K562 (cell line): ENCODE data around the gene SLC46A3. TPM values are rescaled to one million over a fixed set of nuclear protein-coding genes. Genes with fewer than 3 reads are reported as not detected.
A peak's percentile ranks its signal among the peaks of the same experiment; 100 is the strongest.
"Not testable (repeated sequence)": the region's sequence is repeated elsewhere in the genome, so short reads cannot be mapped to it uniquely, and the experiment has no call there.

Source experiments
- ATAC-seq: fragments of 200-7000 bp; cut with Tn5 transposase; 3 replicates; pipeline ENCODE4 v1.9.1; 2020; ENCODE audit warnings: moderate library complexity
- BruUV-seq: library from RNA; stranded (reverse); fragments of 400-500 nt; replicated peaks from 2 replicates; lab custom pipeline; 2021; lab: Mats Ljungman, UMichigan
- CTCF ChIA-PET: fragments of 300-600 bp; formaldehyde crosslinking; extraction: SDS; loops from one replicate; lab custom pipeline; 2021; ENCODE audit warnings: low intra/inter-chr PET ratio; lab: Yijun Ruan, JAX
- POLR2A ChIA-PET: fragments of 300-600, 350-650 bp; sonication (Branson Sonifier 250); formaldehyde crosslinking; extraction: SDS; loops from one replicate; lab custom pipeline; 2021; ENCODE audit warnings: antibody characterized with exemption, inconsistent platforms; lab: Yijun Ruan, JAX
- DNase-seq, 4 experiments: peaks; one replicate each; pipeline versions ENCODE4 v3.0.0 to v3.0.0-alpha.2; 2011 to 2018; ENCODE audit warnings: low spot score in 3 of 4, mixed read lengths in 3 of 4; ENCODE audit errors: extremely low read depth in 1 of 4
- FAIRE-seq: peaks from 2 replicates; lab custom pipeline; 2011; peaks lifted over from hg19 to GRCh38; lab: Jason Lieb, UNC
- H2AFZ ChIP-seq: 2 replicates; pipeline ENCODE4 v1.6.0; 2011; ENCODE audit warnings: low read depth, low read length, control low read depth, inconsistent platforms
- H3K27ac ChIP-seq: fragments of 200-600 bp; 3 replicates; pipeline ENCODE4 v1.8.0; 2011; ENCODE audit warnings: low read depth, mild to moderate bottlenecking, control low read depth, inconsistent platforms, low read length, moderate library complexity, mixed read lengths; ENCODE audit errors: extremely low read depth
- H3K27me3 ChIP-seq, 2 experiments: fragments of 300-600 bp in 1 of 2; 2 replicates in 1 of 2; 3 replicates in 1 of 2; pipeline versions ENCODE4 v1.6.0 to v1.8.0; 2011; ENCODE audit warnings: inconsistent platforms in 2 of 2, low read length in 2 of 2, mild to moderate bottlenecking in 1 of 2, mixed read lengths in 1 of 2, moderate library complexity in 1 of 2; ENCODE audit not compliant: control insufficient read depth in 2 of 2, insufficient read depth in 2 of 2
- H3K36me3 ChIP-seq: fragments of 300-600 bp; 3 replicates; pipeline ENCODE4 v1.8.0; 2011; ENCODE audit warnings: mild to moderate bottlenecking, low read length, inconsistent platforms; ENCODE audit not compliant: control insufficient read depth, insufficient read depth
- H3K4me1 ChIP-seq, 2 experiments: fragments of 200-600 bp in 1 of 2; replicated peaks in 1 of 2; 2 replicates in 1 of 2; 3 replicates in 1 of 2; pipeline versions ENCODE4 v1.5.1 to v1.8.0; 2011; ENCODE audit warnings: inconsistent platforms in 2 of 2, low read length in 2 of 2, mild to moderate bottlenecking in 1 of 2, mixed read lengths in 1 of 2, moderate library complexity in 1 of 2; ENCODE audit not compliant: control insufficient read depth in 2 of 2, insufficient read depth in 2 of 2
- H3K4me2 ChIP-seq: 2 replicates; pipeline ENCODE4 v1.6.1; 2011; ENCODE audit warnings: low read length, control low read depth, inconsistent platforms, mixed read lengths; ENCODE audit not compliant: insufficient read depth
- H3K4me3 ChIP-seq: fragments of 200-600 bp; sonication (generic), shearing (Covaris generic); 2 replicates; pipeline ENCODE4 v1.5.1; 2016; ENCODE audit warnings: control low read depth, inconsistent platforms
- H3K79me2 ChIP-seq: fragments of 200-600 bp; 3 replicates; pipeline ENCODE4 v1.8.0; 2011; ENCODE audit warnings: low read length, inconsistent platforms; ENCODE audit not compliant: control insufficient read depth, insufficient read depth
- H3K9ac ChIP-seq, 2 experiments: 2 replicates each; pipeline versions ENCODE4 v1.6.0 to v1.6.1; 2011; ENCODE audit warnings: low read depth in 2 of 2, low read length in 2 of 2, control low read depth in 1 of 2, inconsistent platforms in 1 of 2, mild to moderate bottlenecking in 1 of 2, mixed read lengths in 1 of 2; ENCODE audit not compliant: insufficient read depth in 1 of 2
- H3K9me1 ChIP-seq: one replicate; pipeline ENCODE4 v1.6.0; 2011; ENCODE audit warnings: inconsistent platforms, mild to moderate bottlenecking, low read length, moderate library complexity; ENCODE audit not compliant: control insufficient read depth, insufficient read depth
- H3K9me3 ChIP-seq: replicated peaks from 2 replicates; pipeline ENCODE4 v1.5.1; 2011; ENCODE audit warnings: low read depth, low read length, inconsistent platforms; ENCODE audit not compliant: control insufficient read depth, insufficient read depth
- H4K20me1 ChIP-seq: replicated peaks from 2 replicates; pipeline ENCODE4 v1.6.1; 2011; ENCODE audit warnings: low read length, inconsistent platforms, mixed read lengths; ENCODE audit not compliant: control insufficient read depth, insufficient read depth
- CEBPG ChIP-seq, 3 experiments: fragments of 200-800 bp in 1 of 3; sonication (Bioruptor generic) in 1 of 3; sonication (generic) in 1 of 3; formaldehyde crosslinking in 1 of 3; IDR thresholded peaks in 2 of 3; conservative IDR thresholded peaks in 1 of 3; 2 replicates each; pipeline versions ENCODE4 v1.6.1 to v1.8.0; 2016 to 2022; ENCODE audit warnings: missing compliant biosample characterization in 2 of 3, missing genetic modification characterization in 2 of 3, mild to moderate bottlenecking in 1 of 3, missing genetic modification reagents in 1 of 3
- CTBP1 ChIP-seq: fragments of 450-650 bp; IDR thresholded peaks from 2 replicates; pipeline ENCODE4 v1.6.1; 2016; ENCODE audit warnings: borderline replicate concordance
- ESRRA ChIP-seq: fragments of 450-650 bp; IDR thresholded peaks from 2 replicates; pipeline ENCODE4 v1.6.1; 2014; ENCODE audit warnings: low read depth, mild to moderate bottlenecking, moderate library complexity, borderline replicate concordance
- POLR2B ChIP-seq: fragments of 450-650 bp; IDR thresholded peaks from 2 replicates; pipeline ENCODE4 v1.6.1; 2018; ENCODE audit warnings: low read depth; ENCODE audit not compliant: partially characterized antibody
- TCF3 ChIP-seq: sonication (generic); formaldehyde crosslinking; IDR thresholded peaks from 2 replicates; pipeline ENCODE4 v1.4.0; 2020; ENCODE audit warnings: mild to moderate bottlenecking, missing genetic modification reagents
- ZNF41 ChIP-seq: fragments of 250-450 bp; sonication (Bioruptor Pico); conservative IDR thresholded peaks from 2 replicates; pipeline ENCODE4 v1.4.0; 2020; ENCODE audit warnings: mild to moderate bottlenecking
- WGBS: fragments of 100-300 bp; shearing (Covaris generic); methylation state at CpG from one replicate; pipeline ENCODE4 v1.1.6; 2016; ENCODE audit warnings: low coverage, mixed read lengths; ENCODE audit not compliant: insufficient coverage; ENCODE audit errors: missing lambda C conversion rate; 5-methylcytosine and 5-hydroxymethylcytosine counted together
- in situ Hi-C: fragments of 300-500 bp; cut with MboI; formaldehyde crosslinking; loops from 4 replicates; pipeline ENCODE4 v1.15.0; 2018; ENCODE audit warnings: inconsistent platforms, mixed read lengths
- intact Hi-C: fragments of 100-400 bp; cut with micrococcal nuclease; formaldehyde crosslinking; loops from 2 replicates; pipeline ENCODE4 v1.14.2; 2022
- polyA plus RNA-seq, 8 experiments: library from polyadenylated mRNA; depleted of rRNA in 4 of 8; stranded (reverse) in 5 of 8; unstranded in 3 of 8; fragments of >200 nt; fragmentation: Nextera tagmentation in 2 of 8; fragmentation: Illumina TruSeq in 1 of 8; extraction: Ambion mirVana in 2 of 8; extraction: Trizol in 1 of 8; gene quantifications; 2 replicates each; pipeline versions ENCODE4 v1.2.1 to v1.2.3, GENCODE V29; 2011 to 2014; ENCODE audit warnings: inconsistent platforms in 1 of 8, missing spikeins in 1 of 8
- total RNA-seq, 7 experiments: library from RNA; depleted of rRNA in 6 of 7; stranded (reverse); fragments of >200 nt in 6 of 7; fragmentation: Illumina TruSeq in 2 of 7; extraction: Trizol in 2 of 7; gene quantifications; 2 replicates each; pipeline versions ENCODE4 v1.2.1 to v1.2.3, GENCODE V29; 2011 to 2021; ENCODE audit warnings: low replicate concordance in 1 of 7
- TF ChIP-seq, protein P1 (sequence below): sonication (generic); IDR thresholded peaks from 2 replicates; pipeline ENCODE4 v1.6.1; 2016
- TF ChIP-seq, protein P2 (sequence below), 2 experiments: fragments of 450-650 bp in 1 of 2; sonication (generic) in 1 of 2; formaldehyde crosslinking in 1 of 2; IDR thresholded peaks in 1 of 2; conservative IDR thresholded peaks in 1 of 2; 2 replicates each; pipeline versions ENCODE4 v1.6.1 to v1.8.1; 2016 to 2023; ENCODE audit warnings: mild to moderate bottlenecking in 2 of 2, moderate library complexity in 2 of 2, inconsistent platforms in 1 of 2, missing genetic modification reagents in 1 of 2
- TF ChIP-seq, protein P3 (sequence below): fragments of 250-450 bp; sonication (Bioruptor Pico); IDR thresholded peaks from 2 replicates; pipeline ENCODE4 v1.9.0; 2021; ENCODE audit warnings: mild to moderate bottlenecking, inconsistent platforms

Gene SLC46A3
- total and polyA plus RNA-seq, 9 of the 15 experiments (the other 6 are each of a cell fraction or from before 2014, with no cell fraction given) = 0.14 to 1.2 (median 0.51) TPM

DNA sequence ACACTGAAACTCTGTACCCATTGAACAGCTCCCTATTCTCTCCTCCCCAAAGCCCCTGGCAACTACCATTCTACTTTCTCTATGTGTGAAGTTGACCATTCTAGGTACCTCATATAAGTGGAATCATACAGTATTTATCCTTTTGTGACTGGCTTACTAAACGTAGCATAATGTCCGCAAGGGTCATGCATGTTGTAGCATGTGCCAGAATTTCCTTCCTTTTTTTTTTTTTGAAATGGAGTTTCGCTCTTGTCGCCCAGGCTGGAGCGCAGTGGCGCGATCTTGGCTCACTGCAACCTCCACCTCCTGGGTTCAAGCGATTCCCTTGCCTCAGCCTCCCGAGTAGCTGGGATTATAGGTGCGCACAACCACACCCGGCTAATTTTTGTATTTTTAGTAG is 23.7 kb upstream of the SLC46A3 start:
- H3K9me1 ChIP-seq, H3K9me3 ChIP-seq, H3K9ac ChIP-seq, H3K79me2 ChIP-seq, H3K4me2 ChIP-seq, H3K27ac ChIP-seq, H3K27me3 ChIP-seq, in situ Hi-C loops, H2AFZ ChIP-seq, DNase-seq, H3K36me3 ChIP-seq, H4K20me1 ChIP-seq, CTCF ChIA-PET, ATAC-seq, H3K4me1 ChIP-seq, H3K4me3 ChIP-seq, BruUV-seq, FAIRE-seq: not testable (repeated sequence)
- intact Hi-C loops = loop anchor here (5.0 kb wide), 1 partner anchor 55 kb away; no protein-coding TSS in a partner anchor
- POLR2A ChIA-PET = interaction anchor here (0.6 kb wide), 2 partner anchors 41 to 310 kb away, joined by 3 read pairs; no protein-coding TSS in a partner anchor
- whole genome bisulfite sequencing = 71% methylated on average over 2 of the region's 11 CpGs

DNA sequence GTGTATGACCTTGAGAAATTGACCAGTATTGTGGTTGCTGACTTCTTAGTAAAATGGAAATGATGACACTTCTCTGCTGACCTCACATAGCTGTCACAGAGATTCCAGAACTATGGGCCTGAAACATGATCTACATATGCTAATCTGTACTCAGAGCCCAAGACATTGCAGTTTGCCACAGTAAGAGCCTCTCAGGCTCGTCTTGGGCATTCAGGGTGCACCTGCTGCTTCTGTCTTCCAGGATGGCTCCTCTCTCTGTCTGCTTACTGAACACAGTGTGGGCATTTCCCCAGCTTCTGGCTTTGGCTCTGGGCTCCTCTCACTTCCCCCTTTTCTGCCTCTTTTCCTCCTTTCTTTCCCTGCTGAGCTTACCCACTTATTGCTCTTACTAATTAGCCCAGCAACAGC is 22.3 kb upstream of the SLC46A3 start:
- ATAC-seq = no peak
- ChIA-PET CTCF (no interaction called here), POLR2A (interaction anchor here (0.5 kb wide), 1 partner anchor 181 kb away, joined by 3 read pairs; no protein-coding TSS in a partner anchor)

More for the DNA sequence above, 22.3 kb upstream of the SLC46A3 start:
- no peak overlapping the region for H3K27ac ChIP-seq
- H3K4me3 ChIP-seq = no peak overlapping the region
- no peak overlapping the region for H2AFZ ChIP-seq
- 0% methylated on average over 1 of the region's 1 CpG for WGBS
- H3K36me3 ChIP-seq = no peaks in the 10 kb centered on the region
- H4K20me1 ChIP-seq = no peaks in the 10 kb centered on the region
- in situ Hi-C loops = no loop called here
- TF ChIP-seq ESRRA = peak; percentile 56; the same call in 1 of the 2 replicates
- TF ChIP-seq, protein P1, sequence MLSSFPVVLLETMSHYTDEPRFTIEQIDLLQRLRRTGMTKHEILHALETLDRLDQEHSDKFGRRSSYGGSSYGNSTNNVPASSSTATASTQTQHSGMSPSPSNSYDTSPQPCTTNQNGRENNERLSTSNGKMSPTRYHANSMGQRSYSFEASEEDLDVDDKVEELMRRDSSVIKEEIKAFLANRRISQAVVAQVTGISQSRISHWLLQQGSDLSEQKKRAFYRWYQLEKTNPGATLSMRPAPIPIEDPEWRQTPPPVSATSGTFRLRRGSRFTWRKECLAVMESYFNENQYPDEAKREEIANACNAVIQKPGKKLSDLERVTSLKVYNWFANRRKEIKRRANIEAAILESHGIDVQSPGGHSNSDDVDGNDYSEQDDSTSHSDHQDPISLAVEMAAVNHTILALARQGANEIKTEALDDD = no peak
- TF ChIP-seq, protein P2, sequence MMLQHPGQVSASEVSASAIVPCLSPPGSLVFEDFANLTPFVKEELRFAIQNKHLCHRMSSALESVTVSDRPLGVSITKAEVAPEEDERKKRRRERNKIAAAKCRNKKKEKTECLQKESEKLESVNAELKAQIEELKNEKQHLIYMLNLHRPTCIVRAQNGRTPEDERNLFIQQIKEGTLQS (IDR thresholded peaks at IDR 0.05) = peak; percentile 49; the same call in 1 of the 2 replicates
- TF ChIP-seq, protein P2 (CRISPR knock-in tag; conservative IDR thresholded peaks at IDR 0.05) = no peak
- no peak for TF ChIP-seq TCF3 (CRISPR knock-in tag)
- TF ChIP-seq, protein P3, sequence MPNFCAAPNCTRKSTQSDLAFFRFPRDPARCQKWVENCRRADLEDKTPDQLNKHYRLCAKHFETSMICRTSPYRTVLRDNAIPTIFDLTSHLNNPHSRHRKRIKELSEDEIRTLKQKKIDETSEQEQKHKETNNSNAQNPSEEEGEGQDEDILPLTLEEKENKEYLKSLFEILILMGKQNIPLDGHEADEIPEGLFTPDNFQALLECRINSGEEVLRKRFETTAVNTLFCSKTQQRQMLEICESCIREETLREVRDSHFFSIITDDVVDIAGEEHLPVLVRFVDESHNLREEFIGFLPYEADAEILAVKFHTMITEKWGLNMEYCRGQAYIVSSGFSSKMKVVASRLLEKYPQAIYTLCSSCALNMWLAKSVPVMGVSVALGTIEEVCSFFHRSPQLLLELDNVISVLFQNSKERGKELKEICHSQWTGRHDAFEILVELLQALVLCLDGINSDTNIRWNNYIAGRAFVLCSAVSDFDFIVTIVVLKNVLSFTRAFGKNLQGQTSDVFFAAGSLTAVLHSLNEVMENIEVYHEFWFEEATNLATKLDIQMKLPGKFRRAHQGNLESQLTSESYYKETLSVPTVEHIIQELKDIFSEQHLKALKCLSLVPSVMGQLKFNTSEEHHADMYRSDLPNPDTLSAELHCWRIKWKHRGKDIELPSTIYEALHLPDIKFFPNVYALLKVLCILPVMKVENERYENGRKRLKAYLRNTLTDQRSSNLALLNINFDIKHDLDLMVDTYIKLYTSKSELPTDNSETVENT (CRISPR knock-in tag) = no peak
- TF ChIP-seq ZNF41 (CRISPR knock-in tag) = no peak
- TF ChIP-seq CTBP1 = no peak
- no peak for TF ChIP-seq POLR2B
- no peak for TF ChIP-seq CEBPG (CRISPR knock-in tag; IDR thresholded peaks at IDR 0.05)
- peak in 1 of 2 experiments; percentile 49; a peak in 2 of 4 replicates for TF ChIP-seq CEBPG (tag; conservative IDR thresholded peaks at IDR 0.05 in 1 of 2, IDR thresholded peaks at IDR 0.05 in 1 of 2)
- H3K9ac ChIP-seq = no peak overlapping the region
- H3K79me2 ChIP-seq = no peaks in the 10 kb centered on the region
- no peak overlapping the region for H3K4me2 ChIP-seq
- FAIRE-seq (no peak), DNase-seq (no peak)
- H3K9me3 ChIP-seq = no peaks in the 10 kb centered on the region
- H3K9me1 ChIP-seq = no peaks in the 10 kb centered on the region
- intact Hi-C loops = loop anchor here (5.0 kb wide), 1 partner anchor 56 kb away; no protein-coding TSS in a partner anchor
- no peaks in the 10 kb centered on the region; a peak in 1 of 5 replicates for H3K4me1 ChIP-seq
- H3K27me3 ChIP-seq = no peaks in the 10 kb centered on the region; a peak in 1 of 5 replicates
- BruUV-seq = no TSS peak
